HG03066 (cell line): Measurements from ENCODE around the gene PTCD2.
"Not testable (repeated sequence)": the region's sequence is repeated elsewhere in the genome, so short reads cannot be mapped to it uniquely, and the experiment has no call there.

ENCODE experiments used
- ATAC-seq: cut with Tn5 transposase; IDR thresholded peaks from one replicate; pipeline ENCODE4 v1.9.1; 2021; ENCODE audit warnings: low read depth; ENCODE audit not compliant: unreplicated experiment

The PTCD2 gene

DNA sequence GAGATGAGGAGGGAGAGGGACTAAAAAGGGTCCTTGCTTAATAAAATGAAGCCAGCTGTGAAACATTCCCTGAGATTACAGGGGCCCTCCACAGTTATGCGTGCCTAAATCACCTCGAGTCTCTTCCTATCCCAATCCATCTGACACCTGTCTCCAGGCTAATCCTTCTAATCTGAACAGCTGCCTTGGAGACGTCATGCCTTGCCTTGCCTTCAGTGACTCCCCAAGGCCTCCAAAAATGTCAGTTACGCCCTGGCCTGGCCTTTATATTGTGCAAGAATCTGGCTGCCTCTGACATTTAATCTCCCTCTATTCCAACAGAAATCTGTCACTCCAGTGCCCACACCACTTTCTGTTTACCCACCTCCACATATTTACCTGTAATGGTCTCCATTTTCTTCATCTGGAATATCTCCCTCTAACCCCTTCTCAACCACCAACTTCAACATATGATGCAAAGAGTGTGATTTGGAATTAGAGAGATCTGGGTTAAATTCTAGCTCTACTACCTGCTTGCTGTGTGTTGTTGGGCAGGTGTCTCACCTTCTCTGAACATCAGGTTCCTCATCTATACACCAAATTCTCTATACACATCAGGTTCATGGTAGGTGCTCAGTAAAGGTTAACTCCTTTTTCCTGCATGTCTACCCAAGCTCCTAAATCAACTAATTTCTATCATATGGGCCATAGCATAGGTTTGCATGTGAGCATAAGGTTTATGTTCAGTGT is 57.9 kb downstream of the PTCD2 start:
- no peak for ATAC-seq

DNA sequence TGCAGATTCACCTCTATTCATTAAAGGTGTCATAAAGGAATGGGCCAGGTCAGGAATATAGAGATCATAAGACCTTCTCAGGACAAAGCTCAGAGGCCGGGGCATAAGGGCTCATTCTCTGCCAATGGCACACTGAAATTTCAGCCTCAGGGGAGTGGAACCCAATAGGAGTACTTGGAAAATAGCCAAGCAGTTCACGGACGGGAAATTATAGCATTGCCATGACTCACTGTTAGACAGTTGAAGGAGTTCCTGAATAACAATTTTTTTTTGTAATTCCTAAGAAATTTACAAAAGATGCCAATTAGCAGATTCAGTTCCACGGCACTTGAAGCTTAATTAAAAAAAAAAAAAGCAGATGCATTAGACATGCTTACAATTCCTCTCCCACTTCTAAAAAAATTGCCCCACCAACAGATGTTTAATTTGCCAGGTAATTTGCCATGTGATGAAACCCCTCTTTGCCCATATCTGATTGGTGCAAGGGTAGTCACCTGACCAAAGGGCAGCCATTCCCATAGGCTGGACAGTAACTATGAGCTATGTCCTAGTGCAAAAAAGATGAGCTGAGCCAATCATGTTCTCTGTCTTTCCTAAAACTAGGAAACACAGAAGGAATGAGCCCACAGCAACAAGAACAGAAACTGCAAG is 58.6 kb downstream of the PTCD2 start:
- ATAC-seq: no peak

DNA sequence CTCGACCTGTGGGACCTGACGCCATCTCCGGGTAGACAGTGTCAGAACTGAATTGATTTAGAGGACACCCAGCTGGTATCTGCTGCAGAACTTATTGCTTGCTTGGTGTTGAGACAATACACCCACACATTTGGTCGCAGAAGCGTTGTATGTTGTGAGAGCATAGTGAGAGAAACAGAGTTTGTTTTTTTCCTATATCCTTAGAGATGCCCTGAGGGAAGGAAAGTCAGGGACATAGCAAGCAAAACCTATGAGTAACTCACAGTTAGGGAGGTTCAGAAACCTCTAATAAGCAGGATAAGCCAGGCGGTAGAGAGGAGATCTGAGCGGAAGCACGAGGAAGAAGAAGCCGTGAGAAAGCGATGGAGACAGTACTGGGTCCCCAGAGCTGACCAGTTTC is 59.8 kb downstream of the PTCD2 start:
- ATAC-seq: no peak

DNA sequence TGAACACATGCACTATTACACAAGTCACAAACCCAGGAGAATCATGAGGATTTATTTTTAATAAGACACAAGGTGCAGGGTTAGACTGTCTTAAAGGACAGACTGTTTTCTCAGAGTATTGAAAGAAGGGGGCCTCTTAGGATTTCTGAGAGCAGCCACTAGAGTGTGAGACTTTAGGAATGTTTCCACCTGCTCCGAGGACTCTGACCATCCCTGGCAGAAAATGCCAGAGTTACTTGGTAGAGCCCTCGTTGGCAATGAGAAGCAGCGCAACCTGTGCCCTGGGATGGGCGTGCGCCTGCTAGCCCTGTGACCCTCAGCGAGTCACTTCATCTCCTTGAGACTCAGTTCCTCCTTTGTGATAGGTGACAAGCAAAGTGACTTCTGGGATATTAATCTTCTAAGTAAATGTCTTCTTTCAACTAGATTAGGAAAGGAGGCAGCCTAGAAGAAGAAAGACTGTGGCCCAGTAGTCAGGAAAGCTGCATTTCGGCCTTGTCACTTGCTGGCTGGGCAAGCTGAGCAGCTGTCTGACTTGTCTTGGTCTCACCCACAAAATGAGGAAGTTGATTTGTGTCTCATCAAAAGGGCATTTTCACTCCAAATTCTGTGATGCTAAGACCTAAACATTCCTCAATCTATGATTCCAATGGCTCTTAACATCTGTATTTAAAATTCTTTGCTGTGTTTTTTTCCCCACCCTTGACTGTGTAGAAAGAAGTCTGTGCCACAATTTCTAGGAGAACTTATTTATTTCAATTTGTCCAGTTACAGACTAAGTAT is 60.5 kb downstream of the PTCD2 start:
- no peak for ATAC-seq

DNA sequence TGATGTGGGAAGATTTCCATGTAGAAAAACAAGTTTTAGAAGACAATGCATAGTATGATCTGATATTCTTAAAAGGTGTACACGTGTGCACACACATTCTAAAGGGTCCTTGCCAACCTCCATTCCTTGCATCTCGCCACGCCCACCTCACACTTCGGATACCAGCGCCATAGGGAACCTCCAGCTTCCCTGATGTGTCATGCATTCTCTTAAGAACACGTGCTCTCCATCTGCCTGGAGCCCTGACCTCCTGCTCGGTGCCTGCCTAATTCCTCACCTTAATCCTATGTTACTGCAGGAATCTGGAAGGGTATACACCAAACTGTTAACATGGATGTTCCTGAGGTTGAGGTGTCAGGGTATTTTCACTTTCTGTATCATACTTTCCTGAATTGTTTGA is 63.1 kb downstream of the PTCD2 start:
- no peak for ATAC-seq

DNA sequence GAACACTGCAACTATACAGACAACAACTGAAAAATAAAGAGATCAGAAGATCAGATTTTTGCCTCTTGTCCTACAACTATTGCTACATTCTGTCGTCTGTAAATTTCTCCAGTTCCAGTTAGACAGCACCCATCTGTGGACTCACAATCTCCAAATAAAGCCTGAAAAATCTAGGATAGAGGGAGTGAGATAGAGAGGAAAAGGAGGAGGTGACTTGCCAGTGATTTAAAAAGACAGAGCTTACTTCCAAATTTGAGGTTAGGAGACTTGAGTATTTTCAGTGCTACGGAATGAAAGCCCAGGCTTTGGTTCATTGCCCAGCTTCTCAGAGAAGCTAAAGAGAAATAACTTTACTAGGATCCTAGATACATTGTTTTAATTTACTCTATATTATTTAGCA is 63.6 kb downstream of the PTCD2 start:
- ATAC-seq: no peak

DNA sequence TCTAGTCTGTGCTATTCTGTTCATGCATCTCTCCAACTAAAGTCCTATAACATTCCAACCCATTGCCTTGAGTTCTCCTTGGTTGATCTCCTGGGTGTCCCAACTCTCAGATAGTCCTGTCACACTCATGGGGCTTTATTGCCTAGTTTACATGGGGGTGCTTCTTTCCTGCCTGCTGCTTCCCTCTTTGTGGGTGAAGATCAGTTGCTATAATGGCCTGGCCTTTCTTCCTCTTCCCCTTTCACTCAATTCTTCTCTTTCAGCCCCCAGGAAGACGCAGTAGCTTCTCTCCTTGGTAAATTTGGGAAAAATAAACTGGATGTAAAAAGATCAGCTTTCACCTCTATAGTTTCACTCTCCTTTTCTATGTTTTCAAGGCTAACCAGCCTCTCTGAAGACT is 66.5 kb downstream of the PTCD2 start:
- no peak for ATAC-seq

DNA sequence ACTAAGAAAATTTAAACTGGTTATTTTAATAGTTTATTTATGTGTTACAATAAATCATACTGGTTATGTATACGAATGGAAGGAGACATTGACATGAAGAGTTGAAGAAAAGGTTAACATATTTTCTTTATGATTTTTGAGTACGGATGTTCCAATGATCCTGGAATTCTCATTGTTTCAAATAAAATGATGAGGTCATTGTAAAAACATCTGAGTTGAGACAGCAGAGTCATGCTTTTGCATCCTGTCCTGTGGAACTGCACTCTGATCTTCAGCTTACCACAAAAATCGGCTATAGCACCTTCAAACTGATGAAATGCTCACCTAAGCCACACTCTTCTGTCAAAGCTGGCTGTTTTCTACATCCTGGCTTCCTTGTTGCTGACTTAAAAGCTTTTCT is 67.8 kb downstream of the PTCD2 start:
- no peak for ATAC-seq

DNA sequence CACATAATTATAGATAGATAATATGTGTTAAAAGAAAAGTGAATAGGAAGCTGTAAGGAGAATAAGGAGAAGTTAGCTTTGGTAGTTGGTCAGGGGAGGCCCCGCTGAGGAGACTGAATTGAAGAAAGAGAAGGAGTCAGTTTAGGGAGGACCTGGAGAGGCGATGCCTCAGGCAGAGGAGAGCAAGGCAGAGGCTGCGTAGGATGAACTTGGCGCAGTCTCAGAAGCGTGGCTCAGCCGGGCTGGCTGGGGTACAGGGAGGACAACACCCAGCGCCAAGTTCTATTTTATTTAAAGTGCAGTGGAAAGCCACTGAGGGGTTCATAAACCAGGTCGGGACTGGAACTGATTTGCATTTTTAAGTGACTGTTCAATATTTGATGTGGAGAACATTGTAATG is 68.5 kb downstream of the PTCD2 start:
- ATAC-seq: no peak

DNA sequence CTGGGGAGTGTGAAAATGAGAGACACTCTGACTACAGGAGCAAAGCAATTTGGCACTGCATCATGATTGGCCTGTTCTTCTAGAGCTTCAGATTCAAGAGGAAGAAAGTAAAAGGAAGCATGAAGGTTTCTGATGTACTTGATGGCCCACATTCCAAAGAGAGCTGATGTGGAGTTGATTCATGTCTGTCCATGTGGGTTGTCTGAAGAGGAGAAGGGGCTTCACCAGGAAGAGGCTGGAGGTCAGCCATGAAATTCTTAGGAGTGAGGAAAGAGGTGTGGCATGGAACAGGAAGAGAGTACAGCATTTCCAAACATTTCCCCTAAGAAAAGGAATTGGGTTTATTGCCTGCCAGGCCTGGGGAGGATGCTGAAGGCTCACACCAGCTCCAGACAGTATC is 70.7 kb downstream of the PTCD2 start:
- ATAC-seq: no peak

DNA sequence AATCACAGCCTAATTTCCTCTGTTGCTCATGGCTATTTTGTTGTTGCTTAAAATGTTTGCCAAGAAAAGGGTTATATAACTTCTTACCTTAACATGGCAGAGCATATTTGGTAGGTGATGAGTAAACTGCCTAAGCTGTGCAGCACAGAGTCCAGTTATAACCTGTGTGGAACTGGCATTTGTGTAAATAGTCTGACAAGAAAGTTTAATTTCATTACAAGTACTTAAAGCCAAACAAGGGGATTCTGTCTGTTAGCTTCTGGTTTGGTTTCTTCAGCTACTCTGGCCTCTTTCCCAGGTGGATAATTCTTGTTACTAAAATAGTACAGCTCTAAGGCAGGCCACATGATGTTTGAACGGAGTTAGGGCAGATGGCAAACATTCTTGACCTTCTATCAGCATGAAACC is 72.2 kb downstream of the PTCD2 start:
- ATAC-seq: no peak

DNA sequence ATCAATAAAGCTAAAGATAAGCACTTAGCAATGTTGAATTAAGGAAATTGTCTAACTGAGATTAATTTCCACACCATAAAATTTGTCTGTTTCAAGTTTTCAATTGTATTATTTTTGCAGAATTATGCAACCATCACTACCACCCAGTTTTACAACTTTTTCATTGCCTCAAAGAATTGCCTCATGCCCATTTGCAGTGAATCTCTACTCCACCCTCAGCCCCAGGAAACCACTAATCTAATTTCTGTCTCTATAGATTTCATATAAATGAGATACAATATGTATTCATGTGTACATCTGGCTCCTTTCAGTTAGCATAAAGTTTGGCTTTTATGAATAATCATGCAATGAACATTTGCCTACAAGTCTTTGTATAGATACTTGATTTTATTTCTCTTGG is 72.9 kb downstream of the PTCD2 start:
- no peak for ATAC-seq

DNA sequence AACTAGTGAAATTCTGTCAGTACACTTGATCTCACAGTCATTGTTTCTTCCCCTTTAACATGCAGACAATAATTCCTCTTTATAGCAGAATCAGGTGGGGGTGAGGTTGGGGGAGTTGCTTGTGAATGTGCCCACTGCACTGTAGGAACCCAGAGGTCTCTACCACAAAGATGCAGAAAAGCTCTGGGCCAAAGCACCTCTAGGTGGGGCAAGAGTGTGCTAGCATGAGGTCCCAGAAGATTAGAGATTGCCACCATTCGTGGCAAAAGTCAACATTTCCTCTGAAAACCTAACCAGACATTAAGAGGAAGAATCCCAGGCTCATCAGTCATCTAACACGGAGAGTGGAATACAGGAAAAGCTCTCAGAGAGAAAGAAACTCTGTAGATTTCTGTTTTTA is 74.5 kb downstream of the PTCD2 start:
- no peak for ATAC-seq

DNA sequence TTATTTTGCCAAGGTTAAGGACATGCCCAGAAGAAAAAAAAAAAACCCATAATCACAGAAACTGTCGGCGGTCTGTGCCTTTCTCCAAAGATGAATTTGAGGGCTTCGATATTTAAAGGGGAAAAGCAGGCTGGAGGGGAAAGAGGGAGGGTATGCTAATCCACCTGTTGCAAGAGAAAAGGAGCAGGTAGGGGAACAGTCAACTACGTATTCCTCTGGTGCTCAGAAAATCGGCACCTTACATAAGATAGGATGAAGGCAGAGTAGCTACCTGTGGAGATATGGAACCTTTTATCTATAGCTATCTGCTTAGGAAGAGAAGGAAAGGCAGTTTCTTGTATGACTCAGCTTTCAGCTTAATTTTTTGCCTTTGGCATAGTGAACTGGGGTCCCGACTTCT is 77.7 kb downstream of the PTCD2 start:
- no peak for ATAC-seq

DNA sequence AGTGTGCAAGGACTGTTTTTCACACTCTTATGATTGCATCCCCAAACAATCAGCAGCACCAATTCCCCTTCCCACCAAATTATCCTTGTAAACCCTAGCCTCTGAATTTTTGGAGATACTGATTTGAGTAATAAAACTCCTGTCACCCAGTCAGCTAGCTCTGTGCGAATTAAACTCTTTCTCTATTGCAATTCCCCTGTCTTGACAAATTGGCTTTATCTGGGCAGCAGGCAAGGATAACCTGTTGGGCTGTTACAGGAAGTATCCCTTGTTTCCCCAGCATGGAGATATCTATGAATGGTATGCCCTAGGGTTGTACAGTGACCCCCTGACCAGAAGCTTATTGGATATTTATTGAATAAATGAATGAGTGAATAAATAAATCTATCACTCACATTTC is 80.8 kb downstream of the PTCD2 start:
- no peak for ATAC-seq

DNA sequence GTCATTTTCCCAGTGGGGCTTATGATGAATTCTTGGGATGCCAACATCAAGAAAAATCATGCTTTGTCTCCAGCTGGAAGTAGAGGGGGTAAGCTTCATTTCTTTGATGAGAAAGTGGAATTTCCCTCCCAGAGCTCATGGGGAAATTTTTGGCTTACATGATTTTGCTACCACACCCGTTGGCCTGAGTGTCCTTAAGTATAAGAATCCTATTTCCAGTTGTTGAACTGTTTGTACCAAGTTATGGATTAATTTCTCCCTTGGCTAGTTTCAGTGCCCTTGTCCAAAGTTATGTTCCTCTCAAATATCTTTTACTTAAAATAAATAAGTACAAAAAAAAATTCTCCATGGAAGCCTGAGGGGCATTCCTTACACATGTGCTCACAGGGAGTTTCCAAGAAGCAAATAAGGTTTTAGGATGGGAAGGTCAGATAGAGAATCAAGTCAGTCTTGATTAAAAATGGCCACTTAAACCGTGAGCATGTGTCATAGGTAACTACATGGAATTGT is 82.3 kb downstream of the PTCD2 start:
- no peak for ATAC-seq

DNA sequence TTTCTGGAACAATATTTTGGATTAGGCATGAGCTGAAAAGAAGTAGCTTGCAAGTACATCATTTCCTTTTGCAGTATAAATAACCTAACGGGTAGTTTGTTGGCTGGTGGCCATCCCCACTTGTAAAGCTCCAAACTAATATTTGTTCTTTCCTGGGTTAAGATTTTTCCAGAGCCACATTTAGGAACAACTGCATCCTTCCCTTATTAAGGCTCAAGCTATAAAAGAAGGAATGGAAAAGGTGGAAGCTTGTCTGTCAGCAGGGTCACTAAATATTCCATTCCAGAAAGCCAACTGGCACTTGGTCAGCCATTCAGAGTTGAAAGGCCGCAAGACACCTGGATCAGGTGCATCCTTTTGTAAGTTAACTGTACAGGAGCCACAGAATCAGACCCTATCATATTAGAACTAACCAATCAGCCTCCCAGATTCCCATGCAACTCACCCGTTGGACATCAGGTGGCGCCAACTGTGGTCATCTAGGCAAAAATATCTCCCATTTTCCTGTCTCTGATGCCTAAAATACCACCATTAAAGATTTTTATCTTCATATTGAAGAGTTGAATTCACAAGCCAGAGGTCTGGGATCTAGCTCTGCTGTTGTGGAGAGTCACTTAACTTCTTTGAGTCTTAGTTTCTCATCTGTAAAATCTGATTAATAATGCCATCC is 82.9 kb downstream of the PTCD2 start:
- ATAC-seq: no peak

DNA sequence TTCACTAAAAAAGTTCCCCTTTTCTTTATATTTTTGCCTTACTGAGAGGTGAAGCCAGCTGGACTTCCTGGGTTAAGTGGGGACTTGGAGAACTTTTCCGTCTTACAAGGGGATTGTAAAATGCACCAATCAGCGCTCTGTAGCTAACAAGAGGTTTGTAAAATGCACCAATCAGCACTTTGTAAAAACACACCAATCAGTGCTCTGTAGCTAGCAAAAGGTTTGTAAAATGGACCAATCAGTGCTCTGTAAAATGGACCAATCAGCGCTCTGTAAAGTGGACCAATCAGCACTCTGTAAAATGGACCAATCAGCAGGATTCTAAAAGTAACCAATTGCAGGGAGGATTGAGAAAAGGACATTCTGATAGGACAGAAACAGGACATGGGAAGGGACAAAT is 84.6 kb downstream of the PTCD2 start:
- ATAC-seq: not testable (repeated sequence)

DNA sequence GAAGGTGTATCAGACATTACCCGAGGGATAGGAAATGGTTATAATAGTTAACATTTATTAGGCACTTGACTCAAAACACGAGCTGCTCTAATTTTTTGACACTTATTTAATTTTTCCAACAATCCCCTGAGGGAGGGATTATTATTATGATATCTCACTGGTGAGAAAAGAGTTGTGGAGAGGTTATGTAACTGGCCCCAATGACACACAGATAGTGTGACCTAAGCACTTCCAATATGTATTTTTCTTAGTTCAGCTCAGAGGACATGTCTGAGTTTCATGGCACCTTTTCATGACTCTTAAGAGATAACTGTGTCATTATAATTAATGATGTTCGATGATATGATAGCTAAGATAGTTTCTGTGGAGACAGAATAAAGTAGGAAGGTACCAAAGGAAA is 86.9 kb downstream of the PTCD2 start:
- ATAC-seq: no peak

DNA sequence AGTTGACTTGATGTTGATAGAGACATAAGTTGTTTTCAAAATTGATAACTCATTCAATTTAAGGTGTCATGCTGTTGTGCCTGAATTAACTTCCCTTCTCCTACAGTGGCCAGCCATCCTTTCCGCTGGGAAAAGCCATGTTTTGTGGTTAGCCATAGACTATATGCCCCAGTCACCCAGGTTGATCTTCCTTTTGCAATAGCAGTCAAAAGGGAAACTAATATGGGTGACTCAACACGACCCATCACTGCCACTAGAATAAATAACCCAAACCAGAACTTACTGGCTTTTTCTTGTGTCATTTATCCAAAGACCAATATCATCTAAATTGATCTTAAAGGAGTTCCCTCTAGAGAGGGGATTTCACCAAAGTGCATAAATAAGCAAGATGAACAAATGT is 87.4 kb downstream of the PTCD2 start:
- no peak for ATAC-seq

DNA sequence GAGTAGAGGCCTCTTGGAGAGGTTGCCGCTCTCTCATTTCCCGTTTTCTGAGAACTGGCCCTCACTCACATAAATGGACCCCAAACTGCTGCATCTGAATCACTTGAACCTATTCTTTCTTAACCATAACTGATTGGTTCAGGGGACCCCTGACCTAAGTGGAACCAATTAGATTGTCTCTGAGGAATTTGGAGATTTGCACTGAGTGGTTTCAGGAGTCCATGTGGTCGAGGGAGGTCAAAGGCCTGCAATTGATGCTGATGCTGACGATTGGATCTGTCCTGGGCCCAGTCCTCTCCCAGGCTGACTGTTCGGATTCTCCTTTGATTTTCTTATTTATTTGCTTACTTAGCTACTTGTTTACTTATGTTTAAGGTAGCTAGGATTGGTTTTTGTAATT is 88.0 kb downstream of the PTCD2 start:
- ATAC-seq: no peak
